Suprapubic skin (tissue), 3 donors: ENCODE data around the gene FRMD4B.

Experiments used
- POLR2A ChIP-seq, 2 donors: fragments of 450-650 bp; IDR thresholded peaks; one replicate each; pipeline ENCODE4 v1.6.1; 2017; ENCODE audit warnings: antibody characterized with exemption in 2 of 2, mild to moderate bottlenecking in 2 of 2, moderate library complexity in 2 of 2
- TF ChIP-seq, protein P1 (sequence below), 2 donors: fragments of 200-600 bp in 1 of 2; fragments of 450-650 bp in 1 of 2; sonication (generic) in 1 of 2; IDR thresholded peaks; one replicate each; pipeline ENCODE4 v1.5.1; 2016 to 2019; ENCODE audit warnings: antibody characterized with exemption in 2 of 2, mild to moderate bottlenecking in 1 of 2, moderate library complexity in 1 of 2

GRCh38 chr3:69328963-69329302 is 57.0 kb downstream of the FRMD4B start:
- TF ChIP-seq, protein P1, sequence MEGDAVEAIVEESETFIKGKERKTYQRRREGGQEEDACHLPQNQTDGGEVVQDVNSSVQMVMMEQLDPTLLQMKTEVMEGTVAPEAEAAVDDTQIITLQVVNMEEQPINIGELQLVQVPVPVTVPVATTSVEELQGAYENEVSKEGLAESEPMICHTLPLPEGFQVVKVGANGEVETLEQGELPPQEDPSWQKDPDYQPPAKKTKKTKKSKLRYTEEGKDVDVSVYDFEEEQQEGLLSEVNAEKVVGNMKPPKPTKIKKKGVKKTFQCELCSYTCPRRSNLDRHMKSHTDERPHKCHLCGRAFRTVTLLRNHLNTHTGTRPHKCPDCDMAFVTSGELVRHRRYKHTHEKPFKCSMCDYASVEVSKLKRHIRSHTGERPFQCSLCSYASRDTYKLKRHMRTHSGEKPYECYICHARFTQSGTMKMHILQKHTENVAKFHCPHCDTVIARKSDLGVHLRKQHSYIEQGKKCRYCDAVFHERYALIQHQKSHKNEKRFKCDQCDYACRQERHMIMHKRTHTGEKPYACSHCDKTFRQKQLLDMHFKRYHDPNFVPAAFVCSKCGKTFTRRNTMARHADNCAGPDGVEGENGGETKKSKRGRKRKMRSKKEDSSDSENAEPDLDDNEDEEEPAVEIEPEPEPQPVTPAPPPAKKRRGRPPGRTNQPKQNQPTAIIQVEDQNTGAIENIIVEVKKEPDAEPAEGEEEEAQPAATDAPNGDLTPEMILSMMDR (IDR thresholded peaks at IDR 0.05), result no peak
- TF ChIP-seq POLR2A (IDR thresholded peaks at IDR 0.05), result no peak
